ENCODE measurements around the gene ZNF536.

- TF ChIP-seq CTCF (IDR thresholded peaks at IDR 0.05) (no peak), POLR2A (IDR thresholded peaks at IDR 0.05) (no peak), POLR2AphosphoS5 (IDR thresholded peaks at IDR 0.05) (no peak)
These were observed 9.1 kb upstream of the ZNF536 start for GRCh38 chr19:30363073-30363472.
